HS-5 (cell line): ENCODE results near the gene SLAMF7.
"Not testable (repeated sequence)": the region's sequence is repeated elsewhere in the genome, so short reads cannot be mapped to it uniquely, and the experiment has no call there.

ENCODE experiments used
- DNase-seq: peaks from one replicate; pipeline ENCODE4 v3.0.0-alpha.2; 2012; ENCODE audit warnings: low read depth

SLAMF7 gene

GRCh38 chr1:160739098-160739511 is at the start of gene SLAMF7:
Gene SLAMF7, plus strand, starts transcription at chr1:160739247. Its CDS starts 55 bp downstream, at chr1:160739302.
- no peak for DNase-seq

GRCh38 chr1:160692390-160692789 is 46.7 kb upstream of the SLAMF7 start:
- not testable (repeated sequence) for DNase-seq

GRCh38 chr1:160702100-160702499 is 36.9 kb upstream of the SLAMF7 start:
- no peak for DNase-seq

- DNase-seq = no peak
Measured at GRCh38 chr1:160704250-160704649, 34.8 kb upstream of the SLAMF7 start.

- not testable (repeated sequence) for DNase-seq
Measured at GRCh38 chr1:160705212-160705621, 33.8 kb upstream of the SLAMF7 start.

GRCh38 chr1:160705742-160706141 is 33.3 kb upstream of the SLAMF7 start:
- DNase-seq = no peak

- no peak for DNase-seq
Measured at GRCh38 chr1:160706526-160707235, 32.4 kb upstream of the SLAMF7 start.

GRCh38 chr1:160707236-160708064 is 31.6 kb upstream of the SLAMF7 start:
- no peak for DNase-seq

- DNase-seq = no peak
Measured at GRCh38 chr1:160708118-160708517, 30.9 kb upstream of the SLAMF7 start.

GRCh38 chr1:160708801-160709200 is 30.2 kb upstream of the SLAMF7 start:
- DNase-seq = no peak

GRCh38 chr1:160709715-160710114 is 29.3 kb upstream of the SLAMF7 start:
- no peak for DNase-seq

GRCh38 chr1:160710517-160711252 is 28.4 kb upstream of the SLAMF7 start:
- no peak for DNase-seq

GRCh38 chr1:160711276-160711601 is 27.8 kb upstream of the SLAMF7 start:
- DNase-seq = no peak

- DNase-seq = no peak
Measured at GRCh38 chr1:160711602-160712311, 27.3 kb upstream of the SLAMF7 start, which contains the start of gene CD48. Gene CD48, minus strand, starts transcription at chr1:160711822. Its CDS starts 59 bp downstream, at chr1:160711763.

- not testable (repeated sequence) for DNase-seq
Measured at GRCh38 chr1:160712525-160713080, 26.4 kb upstream of the SLAMF7 start.

- DNase-seq = no peak
Measured at GRCh38 chr1:160713161-160713560, 25.9 kb upstream of the SLAMF7 start.

- DNase-seq = not testable (repeated sequence)
Measured at GRCh38 chr1:160714034-160714648, 24.9 kb upstream of the SLAMF7 start.

- DNase-seq = no peak
Measured at GRCh38 chr1:160716013-160716412, 23.0 kb upstream of the SLAMF7 start.

- no peak for DNase-seq
Measured at GRCh38 chr1:160717306-160717705, 21.7 kb upstream of the SLAMF7 start.

- DNase-seq = no peak
Measured at GRCh38 chr1:160718210-160718609, 20.8 kb upstream of the SLAMF7 start.
